Fibroblast of skin of back (primary cell): ENCODE data around the gene RBM25.
"Not testable (repeated sequence)": the region's sequence is repeated elsewhere in the genome, so short reads cannot be mapped to it uniquely, and the experiment has no call there.

Experiments
- DNase-seq: peaks from one replicate; pipeline ENCODE4 v3.0.0-alpha.2; 2013

The RBM25 gene

GRCh38 chr14:73169855-73170254 lies 111.5 kb downstream of the RBM25 start:
- not testable (repeated sequence) for DNase-seq

- no peak for DNase-seq
These were observed 112.4 kb downstream of the RBM25 start for GRCh38 chr14:73170686-73171085.

- DNase-seq, result no peak
These were observed 114.2 kb downstream of the RBM25 start for GRCh38 chr14:73172500-73172899.

- DNase-seq, result peak; percentile 52
These were observed 114.9 kb downstream of the RBM25 start for GRCh38 chr14:73173092-73173735.
